ENCODE data around the gene LAPTM5.

The LAPTM5 gene

GRCh38 chr1:30742300-30742962 is 15.1 kb downstream of the LAPTM5 start:
- DNase-seq (ENCODE audit: low read depth): no peak

DNA sequence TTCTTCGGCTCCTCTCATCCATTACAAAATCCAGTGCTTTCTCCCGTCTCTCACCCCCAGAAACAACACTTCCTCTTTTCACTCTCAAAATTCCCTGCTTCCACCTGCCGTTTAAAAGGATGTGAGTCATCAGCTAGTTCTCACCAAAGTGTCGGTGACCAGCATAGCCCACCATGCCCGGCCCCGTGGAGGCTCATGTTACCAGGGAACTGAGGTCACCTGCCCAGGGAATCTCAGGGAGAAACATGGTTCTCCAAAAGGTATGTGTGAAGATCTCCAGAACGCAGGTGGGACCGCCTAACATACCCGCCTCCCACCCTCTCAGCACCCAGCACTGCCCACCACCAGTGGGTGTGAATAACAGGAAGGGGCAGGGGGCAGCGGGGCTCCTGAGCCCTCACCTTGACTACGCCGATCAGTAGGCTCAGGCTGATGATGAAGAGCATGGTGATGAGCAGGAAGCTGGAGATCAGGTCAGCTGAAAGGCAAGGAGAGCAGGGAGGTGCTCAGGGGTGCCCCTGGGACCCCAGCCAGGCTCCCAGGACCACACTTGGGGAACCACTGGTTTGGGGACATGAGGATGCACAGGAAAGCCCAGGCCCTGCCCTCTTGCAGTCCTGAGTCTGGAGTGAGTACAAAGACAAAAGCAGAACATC is 16.2 kb downstream of the LAPTM5 start:
- DNase-seq (ENCODE audit: low read depth): no peak

DNA sequence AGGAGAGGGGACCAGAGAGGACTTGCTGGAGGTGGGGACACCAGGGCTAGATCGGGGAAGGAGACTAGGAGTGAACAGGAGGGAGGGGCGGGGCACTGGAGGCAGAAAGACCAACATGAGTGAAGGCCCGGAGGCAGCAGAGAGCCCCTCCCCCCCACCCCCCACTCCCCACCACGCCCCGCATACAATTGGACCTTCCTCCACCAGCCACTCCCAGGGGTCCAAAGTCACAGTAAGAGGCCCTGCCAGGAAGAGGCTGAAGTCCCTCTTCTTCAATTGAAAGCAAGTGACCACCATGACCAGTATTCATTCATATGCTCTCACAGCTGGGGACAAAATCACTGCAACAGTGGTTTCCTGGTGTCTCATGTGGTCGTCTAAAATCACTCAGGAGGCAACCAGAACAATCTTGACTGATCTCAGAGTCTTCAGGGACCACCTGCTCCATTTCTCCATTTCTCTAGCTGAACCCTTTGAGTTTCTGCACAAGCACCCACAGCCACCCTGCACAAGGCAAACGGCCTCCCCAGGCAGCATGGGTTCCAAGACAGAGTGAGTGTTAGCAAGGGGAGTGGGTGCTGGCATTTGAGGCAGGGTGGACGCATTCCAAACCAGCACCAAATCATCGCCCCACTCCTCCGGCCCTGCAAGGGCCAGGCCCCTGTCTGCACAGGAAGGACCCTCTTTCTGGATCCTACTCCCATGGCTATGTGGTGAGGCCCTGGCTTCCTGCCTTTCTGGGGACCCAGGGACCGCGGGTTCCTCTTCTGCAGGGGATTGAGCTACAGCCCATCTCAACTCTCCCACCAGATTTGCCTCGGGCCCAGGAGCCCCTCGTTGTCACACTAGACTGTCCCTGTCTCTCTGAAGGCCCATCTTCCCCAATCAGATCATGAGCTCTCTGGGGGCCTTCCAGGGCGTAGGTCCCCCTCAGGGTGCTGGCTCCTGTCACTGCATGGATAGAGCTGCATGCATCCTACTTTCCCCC is 17.0 kb downstream of the LAPTM5 start:
- no peak for DNase-seq (ENCODE audit: low read depth)

- no peak for DNase-seq (ENCODE audit: low read depth)
Measured at GRCh38 chr1:30739601-30740000, 18.0 kb downstream of the LAPTM5 start.

DNA sequence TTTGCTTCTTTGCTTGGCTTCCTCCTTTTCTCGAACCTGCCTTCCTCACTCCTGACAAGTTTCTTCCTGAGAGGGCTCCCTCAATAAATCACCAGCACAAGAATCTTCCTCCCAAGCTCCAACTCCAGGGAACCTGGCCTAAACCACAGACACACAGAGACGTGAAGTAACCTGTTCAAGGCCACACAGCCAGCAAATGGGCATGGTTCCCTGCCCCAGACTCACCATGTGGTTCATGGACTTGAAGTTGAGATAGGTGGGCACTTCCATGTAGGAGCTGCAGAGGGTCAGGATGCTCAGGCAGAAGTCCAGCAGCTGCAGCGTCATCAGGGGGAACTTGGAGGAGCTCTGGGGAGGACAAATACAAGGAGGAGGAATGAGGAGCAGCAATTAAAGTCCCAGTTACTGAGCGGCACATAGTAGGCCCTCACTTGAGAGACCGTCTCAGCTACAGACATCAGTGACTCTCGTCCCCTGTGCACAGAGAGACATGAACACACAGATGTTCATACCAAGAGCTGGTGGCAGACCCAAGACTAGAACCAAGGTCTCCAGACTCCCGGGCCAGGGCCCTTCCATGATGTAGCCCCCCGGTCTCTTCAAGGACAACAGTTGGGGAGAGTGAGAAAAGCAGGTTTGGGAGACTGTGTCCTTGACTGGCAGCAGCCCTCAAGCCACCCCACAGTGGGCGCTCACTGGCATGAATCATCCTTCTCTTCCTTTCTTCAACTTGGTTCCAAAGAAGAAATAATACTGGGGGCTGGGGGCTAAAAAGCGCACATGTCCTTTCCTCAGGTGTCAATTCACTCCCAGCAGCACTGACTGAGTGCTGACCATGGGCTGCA is 18.6 kb downstream of the LAPTM5 start:
- DNase-seq (ENCODE audit: low read depth): no peak

DNA sequence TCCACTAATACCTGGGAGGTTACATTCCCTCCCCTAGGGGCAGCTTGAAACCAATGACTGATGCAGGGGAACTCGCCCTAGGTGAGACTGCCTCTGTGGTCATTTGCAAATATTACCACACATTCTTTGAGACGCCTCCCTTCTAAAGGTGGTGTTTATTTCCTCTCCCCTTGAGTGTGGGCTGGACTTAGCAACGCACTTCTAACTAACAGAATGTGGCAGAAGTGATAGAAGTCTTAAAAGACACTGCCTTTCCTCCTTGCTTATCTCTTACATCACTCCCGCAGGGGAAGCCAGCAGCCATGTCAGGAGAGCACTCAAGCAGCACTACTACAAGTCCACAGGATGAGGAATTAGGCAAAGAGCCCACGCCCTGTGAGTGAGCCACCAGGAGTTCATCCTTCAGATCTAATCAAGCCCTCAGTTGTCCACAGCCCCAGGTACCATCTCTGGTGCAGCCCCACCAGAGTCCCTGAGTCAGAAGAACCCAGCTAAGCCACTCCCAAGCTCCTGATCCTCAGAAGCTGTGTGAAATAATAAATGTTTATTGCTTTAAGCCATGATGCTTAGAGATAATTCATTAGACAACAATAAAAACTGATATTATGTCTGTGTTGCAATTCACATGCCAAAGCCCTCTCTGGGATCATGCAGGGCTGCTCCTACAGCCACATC is 19.4 kb downstream of the LAPTM5 start:
- DNase-seq (ENCODE audit: low read depth): no peak

- no peak for DNase-seq (ENCODE audit: low read depth)
Measured at GRCh38 chr1:30737357-30738039, 20.1 kb downstream of the LAPTM5 start.

DNA sequence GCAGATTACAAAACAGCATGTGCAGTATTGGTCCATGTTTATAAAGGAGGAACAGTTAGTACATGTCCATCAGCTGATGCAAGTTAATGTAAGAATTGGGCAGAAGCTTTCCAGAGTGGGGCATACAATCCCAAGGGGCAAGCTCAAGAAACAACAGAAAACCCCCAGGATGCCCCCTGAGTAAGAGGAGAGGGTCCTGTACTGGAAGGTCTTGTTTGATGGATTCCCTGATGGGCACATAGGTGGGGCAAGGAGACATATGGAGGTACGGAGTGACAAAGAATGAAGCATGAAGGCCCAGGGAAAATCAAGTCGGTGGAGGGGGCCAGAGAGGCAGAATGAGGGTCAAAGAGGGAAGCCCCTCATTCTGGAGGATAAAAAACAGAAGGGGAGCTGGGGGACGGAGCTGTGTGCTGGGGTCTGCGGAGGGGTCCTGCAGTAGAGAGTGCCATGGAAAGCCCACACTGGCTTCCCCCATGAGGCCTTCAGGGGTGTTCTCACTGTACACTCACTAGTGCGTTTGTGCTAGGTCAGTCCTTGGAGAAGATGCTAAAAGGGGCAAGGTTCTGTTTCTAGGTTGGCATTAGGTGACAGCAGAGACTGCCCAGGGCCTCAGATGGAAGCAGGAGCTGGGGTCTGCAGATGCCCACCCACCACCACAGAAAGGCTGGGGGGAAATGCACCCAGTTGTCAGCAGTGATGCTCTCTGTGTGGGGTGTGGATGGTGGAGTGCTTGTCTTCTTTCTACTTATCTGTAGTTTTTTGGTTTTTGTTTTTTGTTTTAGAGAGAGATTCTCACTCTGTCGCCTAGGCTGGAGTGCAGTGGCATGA is 21.7 kb downstream of the LAPTM5 start:
- DNase-seq (ENCODE audit: low read depth): no peak

GRCh38 chr1:30735124-30735523 is 22.4 kb downstream of the LAPTM5 start:
- DNase-seq (ENCODE audit: low read depth): no peak

DNA sequence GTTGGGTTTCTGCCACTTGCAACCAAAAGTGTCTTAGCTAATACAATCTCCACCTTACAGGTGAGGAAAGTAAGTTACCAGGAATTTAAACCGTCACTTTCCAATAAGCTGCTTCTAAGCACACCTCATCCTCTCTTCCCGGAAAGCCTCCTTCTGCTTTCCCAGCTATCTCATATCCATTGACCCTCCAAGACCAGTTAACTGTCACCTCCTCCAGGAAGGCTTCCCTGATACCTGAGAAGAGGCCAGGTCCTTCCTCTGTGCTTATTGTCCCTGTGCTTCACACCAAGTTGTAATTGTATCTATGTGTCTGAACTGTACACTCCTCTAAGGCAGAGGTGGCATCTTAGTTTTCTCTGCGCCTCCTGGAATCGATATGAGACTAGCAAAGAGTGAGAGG is 23.0 kb downstream of the LAPTM5 start:
- no peak for DNase-seq (ENCODE audit: low read depth)

DNA sequence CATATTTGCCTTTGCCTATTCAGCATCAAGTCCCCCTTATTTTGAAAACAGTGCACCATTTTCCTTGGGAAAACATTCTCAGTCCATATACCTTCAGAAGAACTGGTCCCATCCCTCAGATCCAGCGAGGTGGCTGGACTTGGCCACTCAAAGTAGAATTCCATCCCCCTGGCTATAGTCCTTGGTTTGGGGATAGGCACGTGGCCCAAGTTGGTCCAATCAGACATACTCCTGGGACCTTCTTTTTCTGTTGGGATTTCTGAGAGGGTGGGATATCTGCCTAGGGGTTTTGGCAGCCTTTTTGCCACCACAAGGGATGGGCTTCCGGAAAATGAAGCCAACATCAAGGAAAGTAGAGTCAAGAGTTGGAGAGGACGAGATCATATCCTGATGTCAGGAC is 23.5 kb downstream of the LAPTM5 start:
- no peak for DNase-seq (ENCODE audit: low read depth)

DNA sequence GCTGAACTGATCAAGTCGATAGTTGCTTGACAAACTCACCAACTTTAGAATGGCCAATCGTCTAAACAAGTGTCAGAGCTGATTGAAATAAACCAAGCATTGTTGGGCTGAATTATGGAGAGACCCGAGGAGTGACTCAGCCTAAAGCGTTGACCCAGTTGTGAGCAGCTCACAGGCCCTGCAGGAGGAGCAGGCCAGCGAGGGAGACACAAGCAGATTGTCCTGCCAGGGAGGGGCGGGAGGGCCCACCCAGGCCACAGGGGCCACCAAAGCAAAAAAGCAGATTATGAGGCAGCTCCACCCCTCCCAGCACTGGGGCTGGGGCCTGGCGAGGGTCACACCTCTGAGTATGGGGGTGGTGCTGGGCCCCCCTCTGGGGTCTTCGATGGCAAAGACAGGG is 24.1 kb downstream of the LAPTM5 start:
- DNase-seq (ENCODE audit: low read depth): no peak

DNA sequence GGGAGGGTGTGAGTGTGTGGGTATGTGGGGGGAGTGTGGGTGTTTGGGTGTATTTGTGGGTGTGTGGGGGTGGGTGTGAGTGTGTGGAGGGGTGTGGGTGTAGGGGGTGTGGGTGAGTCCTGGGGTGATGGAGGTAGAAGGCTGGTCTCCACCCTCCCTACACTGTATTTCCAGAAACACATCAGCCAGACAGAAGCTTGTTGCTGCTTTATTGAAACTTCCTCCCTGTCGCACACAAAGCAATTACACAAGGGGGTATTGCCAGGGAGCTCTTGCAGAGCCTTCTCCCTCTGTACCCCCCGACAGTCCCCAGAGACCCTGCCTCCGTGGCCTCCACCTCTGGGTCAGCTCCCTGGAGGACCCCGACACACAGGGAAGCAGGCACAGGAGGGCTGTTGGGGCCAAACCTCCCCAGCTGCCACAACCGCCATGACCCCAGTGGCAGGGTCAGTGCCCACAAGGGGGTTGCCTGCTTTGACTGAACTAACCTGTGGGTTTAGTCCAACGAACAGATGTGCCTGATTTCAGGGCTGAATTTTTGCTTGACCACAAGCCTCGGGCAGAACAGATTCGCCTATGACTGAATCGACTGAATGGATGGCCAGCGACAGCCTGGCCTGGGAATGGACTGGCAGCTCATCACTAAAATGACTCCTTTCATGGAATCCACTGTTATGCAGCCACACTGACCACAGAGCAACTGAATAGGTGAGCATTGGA is 25.1 kb downstream of the LAPTM5 start:
- no peak for DNase-seq (ENCODE audit: low read depth)

DNA sequence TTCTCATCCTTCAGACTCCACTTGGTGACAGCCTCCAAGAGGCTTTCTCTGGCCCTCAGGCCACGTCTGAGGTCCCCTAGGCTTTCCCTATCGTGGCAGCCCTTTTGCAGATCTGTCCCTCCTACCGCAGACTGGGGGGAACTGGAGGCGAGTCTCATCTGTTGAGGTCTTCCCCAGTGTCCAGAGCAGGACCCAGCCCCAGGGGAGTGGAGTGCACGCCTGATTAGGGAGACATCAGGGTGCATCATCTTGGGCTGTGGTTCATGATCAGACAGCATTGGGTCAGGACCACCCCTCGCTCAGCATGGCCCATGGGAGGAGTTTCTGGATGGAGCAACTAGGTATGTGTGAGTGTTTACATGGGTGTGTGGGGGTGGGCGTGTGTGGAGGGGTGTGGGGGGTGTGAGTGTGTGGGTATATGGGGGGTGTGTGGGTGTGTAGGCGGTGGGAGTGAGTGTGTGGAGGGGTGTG is 25.7 kb downstream of the LAPTM5 start:
- no peak for DNase-seq (ENCODE audit: low read depth)

GRCh38 chr1:30731109-30731805 is 26.3 kb downstream of the LAPTM5 start:
- DNase-seq (ENCODE audit: low read depth): no peak

- DNase-seq (ENCODE audit: low read depth): no peak
Measured at GRCh38 chr1:30730346-30731108, 27.0 kb downstream of the LAPTM5 start.

DNA sequence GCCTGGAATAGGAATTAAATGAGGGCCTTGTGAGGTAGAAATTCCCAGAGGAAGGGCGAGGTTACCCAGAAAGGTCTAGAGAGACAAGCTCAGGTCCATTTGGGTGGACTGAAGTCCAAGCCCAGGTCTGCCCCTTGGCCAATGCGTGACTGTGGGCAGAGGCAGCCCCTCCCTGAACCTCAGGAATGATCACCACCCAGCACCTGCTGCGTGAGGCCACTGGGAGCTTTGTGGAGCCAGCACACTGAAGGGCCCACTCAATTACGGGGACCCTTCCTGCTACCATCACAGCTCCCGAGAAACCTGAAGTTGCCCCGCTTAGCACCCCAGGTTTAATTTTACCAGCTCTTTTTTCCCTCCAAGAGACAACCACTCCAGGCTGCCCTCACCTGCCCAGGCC is 27.7 kb downstream of the LAPTM5 start:
- no peak for DNase-seq (ENCODE audit: low read depth)
